GM19193 (cell line): Measurements from ENCODE around the gene LGALS7.

Source experiments
- POLR2A ChIP-seq: IDR thresholded peaks from 4 replicates; pipeline ENCODE4 v1.6.1; 2011; ENCODE audit not compliant: insufficient read depth, insufficient read length; ENCODE audit errors: extremely low read depth

The LGALS7 gene

DNA sequence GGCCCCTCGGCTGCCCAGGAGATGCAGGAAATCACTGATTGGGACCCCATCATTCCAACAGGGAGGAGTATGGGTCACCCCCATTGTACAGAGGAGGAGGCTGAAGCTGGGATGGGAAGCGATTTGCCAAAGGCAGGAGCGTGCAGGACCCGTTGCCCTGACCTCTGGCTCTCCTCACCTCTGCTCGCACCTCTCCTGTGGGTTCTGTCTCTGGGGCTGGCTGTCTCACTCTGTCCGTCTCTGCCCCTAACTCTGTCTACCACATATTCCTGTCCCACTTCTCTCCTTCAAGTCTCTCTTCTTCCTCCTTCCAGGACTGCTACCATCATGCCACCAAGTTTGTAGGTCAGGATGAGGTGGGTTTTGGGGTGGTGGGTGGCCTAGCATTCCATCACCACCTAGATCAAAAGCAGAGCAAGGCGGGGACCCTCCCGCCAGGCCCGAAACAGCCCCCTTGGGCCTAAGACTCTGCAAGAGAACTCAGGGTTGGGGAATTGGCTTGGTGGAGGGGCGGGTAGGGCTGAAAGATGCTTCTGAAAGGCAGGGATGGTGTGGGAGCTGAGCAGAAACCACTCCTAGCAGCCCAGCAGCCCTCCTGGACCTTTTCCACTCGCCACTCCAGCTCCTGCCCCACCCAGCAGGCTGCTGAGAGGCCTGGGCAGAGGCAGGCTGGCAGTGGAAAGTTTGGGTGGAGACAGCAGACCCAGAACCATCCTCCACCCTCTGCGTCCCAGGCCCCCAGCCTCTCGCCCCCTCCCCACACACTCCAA, 1.0 kb upstream of the LGALS7 start:
- TF ChIP-seq POLR2A = no peak

DNA sequence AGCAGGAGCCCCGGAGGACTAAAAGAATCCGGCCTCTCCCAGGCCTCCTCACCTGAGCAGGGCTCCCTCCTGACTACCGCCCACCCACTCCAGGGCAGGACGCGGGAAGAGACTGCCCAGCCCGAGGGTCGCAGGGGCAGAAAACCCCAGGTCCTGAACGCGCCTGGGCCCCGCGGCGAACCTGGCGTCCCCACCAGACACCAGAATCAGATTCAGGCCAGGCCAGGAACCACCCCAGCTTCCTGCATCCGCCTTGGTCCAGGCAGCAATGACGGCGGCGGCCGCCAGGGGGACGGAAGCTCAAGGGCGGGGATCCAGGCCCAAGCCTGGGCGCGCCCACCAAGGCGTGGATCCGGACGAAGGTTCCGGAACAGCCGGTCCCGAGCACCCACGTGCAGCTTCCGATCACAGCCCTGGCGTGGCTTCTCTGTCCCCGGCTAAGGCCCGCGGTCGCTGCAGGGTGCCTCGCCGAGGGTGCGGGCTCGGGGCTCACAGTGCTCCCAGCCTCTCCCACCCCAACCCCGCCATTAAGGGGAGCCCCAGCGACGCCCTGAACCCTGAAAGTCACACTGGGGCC, 3.6 kb downstream of the LGALS7 start:
- TF ChIP-seq POLR2A = peak; percentile 58

GRCh38 chr19:38766276-38767047, 6.9 kb downstream of the LGALS7 start:
- no peak for TF ChIP-seq POLR2A

DNA sequence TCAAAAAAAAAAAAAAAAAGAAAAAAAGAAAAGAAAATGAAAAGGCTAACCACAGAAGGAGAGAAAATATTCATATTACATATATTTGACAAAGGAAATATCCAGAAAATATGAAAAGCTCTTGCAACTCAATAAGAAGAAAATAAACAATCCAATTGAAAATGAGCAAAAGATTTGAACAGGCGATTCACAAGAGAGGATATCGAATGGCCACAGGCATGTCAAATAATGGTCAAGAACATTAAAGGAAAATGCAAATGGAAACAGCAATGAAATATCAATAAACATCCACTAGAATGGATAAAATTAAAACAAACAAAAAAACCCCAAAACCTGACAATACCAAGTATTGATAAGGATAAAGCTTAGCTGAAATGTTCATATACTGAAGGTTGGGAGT, 8.1 kb downstream of the LGALS7 start:
- TF ChIP-seq POLR2A = no peak

DNA sequence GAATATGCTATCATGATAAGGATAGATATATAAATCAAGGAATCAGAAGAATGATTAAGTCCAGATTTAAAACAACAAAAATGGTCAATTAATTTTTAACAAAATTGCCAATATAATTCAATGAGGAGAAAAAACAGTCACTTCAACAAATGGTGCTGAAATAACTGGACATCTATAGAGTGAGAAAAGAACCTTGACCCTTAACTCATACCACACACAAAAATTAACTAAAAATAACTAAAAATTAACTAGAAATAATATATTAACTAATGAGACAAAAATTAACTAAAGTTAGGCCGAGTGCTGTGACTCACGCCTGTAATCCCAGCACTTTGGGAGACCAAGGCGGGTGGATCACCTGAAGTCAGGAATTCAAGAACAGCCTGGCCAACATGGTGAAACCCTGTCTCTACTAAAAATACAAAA, 9.5 kb downstream of the LGALS7 start:
- no peak for TF ChIP-seq POLR2A

GRCh38 chr19:38759590-38760003, 13.7 kb downstream of the LGALS7 start:
- TF ChIP-seq POLR2A = no peak

DNA sequence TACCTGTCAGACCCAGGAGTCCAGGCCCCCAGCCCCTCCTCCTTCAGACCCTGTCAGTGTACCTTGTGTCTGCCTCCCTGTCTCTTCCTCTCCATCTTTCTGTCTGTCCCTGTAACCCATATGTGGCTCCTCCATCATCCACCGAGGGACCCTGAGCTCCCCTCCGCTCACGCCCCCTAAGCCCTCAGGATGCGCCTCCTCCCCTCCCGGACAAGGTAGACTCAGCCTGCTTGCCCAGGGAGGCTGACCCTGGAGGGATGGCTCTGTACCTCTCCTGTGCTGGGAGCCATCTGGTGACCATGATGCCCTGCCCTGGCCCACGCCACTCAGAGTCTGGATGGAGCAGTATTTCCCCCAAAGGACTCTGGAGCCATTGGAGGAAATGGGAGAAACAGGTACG, 28.0 kb downstream of the LGALS7 start:
- TF ChIP-seq POLR2A = no peak

DNA sequence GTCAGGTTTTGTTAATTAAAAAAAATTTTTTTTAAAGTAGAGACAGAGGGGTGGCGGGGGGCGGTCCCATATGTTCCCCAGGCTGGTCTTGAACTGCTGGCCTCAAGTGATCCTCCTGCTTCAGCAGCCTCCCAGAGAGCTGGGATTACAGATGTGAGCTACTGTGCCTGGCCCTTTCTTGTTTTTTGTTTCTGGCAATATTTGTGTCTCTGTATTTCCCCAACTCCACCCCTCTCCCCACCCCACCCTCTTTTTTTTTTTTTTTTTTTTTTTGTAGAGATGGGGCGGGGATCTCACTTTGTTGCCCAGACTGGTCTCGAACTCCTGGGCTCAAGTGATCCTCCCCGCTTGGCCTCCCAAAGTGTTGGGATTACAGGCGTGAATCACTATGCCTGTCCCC, 28.4 kb downstream of the LGALS7 start:
- TF ChIP-seq POLR2A = no peak

DNA sequence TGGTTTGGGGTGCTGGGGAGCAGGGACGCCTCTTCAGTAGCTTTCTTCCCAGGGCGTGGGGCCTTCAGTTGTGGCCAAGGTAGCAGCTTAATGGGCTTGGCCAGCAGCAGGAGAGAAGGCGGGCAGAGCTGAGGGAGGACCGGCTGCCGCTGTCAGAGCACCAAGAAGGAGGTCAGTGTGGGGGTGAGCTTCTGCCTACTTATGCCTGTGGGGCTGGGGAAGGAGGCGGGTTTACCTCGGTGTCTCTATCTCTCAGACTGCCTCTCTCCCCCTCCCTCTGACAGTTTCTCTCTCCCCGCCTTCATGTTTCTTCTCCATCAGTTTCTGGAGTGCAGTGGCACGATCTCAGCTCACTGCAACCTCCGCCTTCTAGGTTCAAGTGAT, 29.0 kb downstream of the LGALS7 start, which contains the start of gene CAPN12:
TSS of gene CAPN12 (minus strand) at position 177 of the 384 bp plus-strand sequence. CDS start 309 bp downstream, outside the sequence.
- no peak for TF ChIP-seq POLR2A

GRCh38 chr19:38743394-38744297, 29.7 kb downstream of the LGALS7 start:
- no peak for TF ChIP-seq POLR2A

DNA sequence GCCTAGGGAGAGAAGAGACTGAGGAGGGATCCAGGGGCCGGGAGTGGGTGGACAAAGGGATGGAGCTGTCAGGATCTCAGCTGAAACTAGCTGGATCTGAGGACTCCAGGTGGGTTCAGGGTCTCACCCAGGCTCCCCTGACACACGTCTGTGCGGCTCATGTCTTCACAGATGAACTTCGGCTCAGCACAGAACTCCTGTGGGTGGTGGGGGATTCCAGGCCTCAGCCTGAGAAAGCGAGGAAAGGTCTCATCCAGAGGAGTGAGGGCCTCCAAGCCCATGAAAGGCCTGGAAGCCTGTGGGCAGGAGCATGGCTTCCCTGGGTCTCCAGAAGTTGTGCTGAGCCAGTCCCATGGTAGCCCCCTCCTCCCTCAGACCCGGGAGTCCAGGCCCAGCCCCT, 30.4 kb downstream of the LGALS7 start:
- TF ChIP-seq POLR2A = no peak

- no peak for TF ChIP-seq POLR2A
Observed at GRCh38 chr19:38742296-38742695, 31.0 kb downstream of the LGALS7 start.

- TF ChIP-seq POLR2A = no peak
Observed at GRCh38 chr19:38741670-38742069, 31.6 kb downstream of the LGALS7 start.

DNA sequence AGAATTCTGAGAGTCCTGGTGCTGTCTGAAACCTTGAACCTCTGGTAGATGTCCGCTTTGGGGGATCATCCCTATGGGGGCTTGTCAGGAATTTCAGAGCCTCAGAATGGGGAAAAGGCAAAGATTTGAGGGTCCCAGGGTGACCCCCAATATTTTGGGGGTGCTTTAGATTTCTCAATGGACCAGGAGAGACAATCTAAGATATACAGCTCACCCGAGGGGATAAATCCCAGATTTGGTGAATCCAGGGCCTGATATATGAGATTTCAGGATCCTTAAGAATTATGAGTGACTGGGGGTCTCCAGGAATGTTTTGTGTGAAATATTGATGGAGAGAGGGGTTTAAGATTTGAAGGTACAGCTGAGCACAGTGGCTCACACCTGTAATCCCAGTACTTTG, 32.4 kb downstream of the LGALS7 start:
- no peak for TF ChIP-seq POLR2A

DNA sequence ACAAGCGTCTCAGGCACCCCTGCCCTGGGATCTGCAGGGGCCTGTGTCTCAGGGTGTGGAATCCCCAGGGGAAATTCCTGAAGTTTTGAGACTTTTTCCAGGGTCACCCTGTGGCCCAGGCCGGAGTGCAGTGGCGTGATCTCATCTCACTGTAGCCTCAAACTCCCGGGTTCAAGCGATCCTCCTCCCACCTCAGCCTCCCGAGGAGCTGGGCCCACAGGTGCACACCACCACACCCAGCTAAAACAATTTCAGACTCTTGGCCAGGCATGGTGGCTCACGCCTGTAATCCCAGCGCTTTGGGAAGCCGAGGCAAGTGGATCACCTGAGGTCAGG, 33.1 kb downstream of the LGALS7 start:
- TF ChIP-seq POLR2A = no peak
